CD4-positive, alpha-beta memory T cell (primary cell): ENCODE data around the gene ADGRD1. TPM values are rescaled to one million over a fixed set of nuclear protein-coding genes. Genes with fewer than 3 reads are reported as not detected.

Source experiments
- CTCF ChIA-PET: fragments of 350-600 bp; sonication (Branson Sonifier 250); formaldehyde crosslinking; loops from one replicate; lab custom pipeline; 2021; ENCODE audit warnings: inconsistent platforms; ENCODE audit not compliant: partially characterized antibody; lab: Charles Lee
- POLR2A ChIA-PET: fragments of 350-600 bp; sonication (Branson Sonifier 250); formaldehyde crosslinking; loops from one replicate; lab custom pipeline; 2021; ENCODE audit not compliant: partially characterized antibody; lab: Charles Lee
- DNase-seq, 5 donors: peaks; one replicate each; pipeline versions ENCODE4 v3.0.0 to v3.0.0-alpha.2; 2020 to 2022; ENCODE audit warnings: mixed read lengths in 1 of 5
- H3K27ac ChIP-seq: one replicate; pipeline ENCODE4 v1.7.0; 2013; ENCODE audit warnings: low read depth, low read length
- H3K27me3 ChIP-seq: 2 replicates; pipeline ENCODE4 v1.7.0; 2013; ENCODE audit warnings: mild to moderate bottlenecking, low read length, moderate library complexity; ENCODE audit not compliant: insufficient read depth
- H3K36me3 ChIP-seq: 2 replicates; pipeline ENCODE4 v1.7.0; 2013; ENCODE audit warnings: mild to moderate bottlenecking, low read length, moderate library complexity; ENCODE audit not compliant: insufficient read depth
- H3K4me1 ChIP-seq: 2 replicates; pipeline ENCODE4 v1.7.0; 2013; ENCODE audit warnings: mild to moderate bottlenecking, low read length, moderate library complexity; ENCODE audit not compliant: insufficient read depth
- H3K4me3 ChIP-seq, 2 donors: one replicate each; pipeline ENCODE4 v1.7.0; 2013; ENCODE audit warnings: low read length in 2 of 2, mild to moderate bottlenecking in 1 of 2
- H3K9me3 ChIP-seq, 2 donors: one replicate each; pipeline ENCODE4 v1.7.0; 2013; ENCODE audit warnings: low read length in 2 of 2, control low read depth in 1 of 2; ENCODE audit not compliant: control insufficient read depth in 1 of 2
- H3K27ac Mint-ChIP-seq, 7 donors: one replicate each; pipeline ENCODE4 v1.8.0; 2020 to 2021; ENCODE audit warnings: mixed read lengths in 7 of 7, mild to moderate bottlenecking in 6 of 7, inconsistent platforms in 3 of 7, moderate library complexity in 3 of 7
- H3K27me3 Mint-ChIP-seq, 2 donors: one replicate each; pipeline ENCODE4 v1.8.0; 2020 to 2021; ENCODE audit warnings: mixed read lengths in 2 of 2
- H3K36me3 Mint-ChIP-seq, 2 donors: one replicate each; pipeline ENCODE4 v1.8.0; 2020 to 2021; ENCODE audit warnings: mixed read lengths in 2 of 2, inconsistent platforms in 1 of 2, mild to moderate bottlenecking in 1 of 2
- H3K4me1 Mint-ChIP-seq, 4 donors: one replicate each; pipeline ENCODE4 v1.8.0; 2020 to 2021; ENCODE audit warnings: mixed read lengths in 4 of 4, mild to moderate bottlenecking in 1 of 4
- H3K4me3 Mint-ChIP-seq, 8 donors: one replicate each; pipeline ENCODE4 v1.8.0; 2020 to 2021; ENCODE audit warnings: mixed read lengths in 8 of 8, mild to moderate bottlenecking in 7 of 8, moderate library complexity in 6 of 8, inconsistent platforms in 3 of 8
- H3K9me3 Mint-ChIP-seq, 8 donors: one replicate each; pipeline ENCODE4 v1.8.0; 2020 to 2021; ENCODE audit warnings: mixed read lengths in 8 of 8, mild to moderate bottlenecking in 5 of 8, inconsistent platforms in 3 of 8, moderate library complexity in 1 of 8
- intact Hi-C: fragments of 100-400 bp; cut with micrococcal nuclease; formaldehyde crosslinking; loops from one replicate; pipeline ENCODE4 v1.15.1; 2023
- polyA plus RNA-seq, 2 donors: library from polyadenylated mRNA; unstranded; fragments of 300-500 nt; fragmentation: Illumina TruSeq; gene quantifications; one replicate each; pipeline ENCODE4 v1.2.3, GENCODE V29; 2021
- total RNA-seq, 2 experiments: library from RNA; stranded (reverse); gene quantifications; one replicate each; pipeline ENCODE4 v1.2.3, GENCODE V29; 2021

Gene ADGRD1
- total and polyA plus RNA-seq, 4 experiments from 2014 or later, result not detected

GRCh38 chr12:130987151-130987931 is 33.6 kb downstream of the ADGRD1 start:
- POLR2A ChIA-PET, result no interaction called here
- CTCF ChIA-PET, result no interaction called here
- Mint-ChIP-seq H3K36me3 (no peaks in the 10 kb centered on the region), H3K4me1 (no peaks in the 10 kb centered on the region), H3K27ac (no peak overlapping the region), H3K4me3 (no peak overlapping the region), H3K9me3 (peaks cover 0 to 2% (median 0%) of the 10 kb centered on the region in 8 donors), H3K27me3 (peaks cover 18 to 21% of the 10 kb centered on the region in 2 donors)
- no peak for DNase-seq
- no peak overlapping the region for H3K27ac ChIP-seq
- no peaks in the 10 kb centered on the region for H3K36me3 ChIP-seq
- intact Hi-C loops, result no loop called here
- H3K4me1 ChIP-seq, result no peaks in the 10 kb centered on the region
- no peak overlapping the region for H3K4me3 ChIP-seq
- no peaks in the 10 kb centered on the region for H3K27me3 ChIP-seq
- no peaks in the 10 kb centered on the region for H3K9me3 ChIP-seq

GRCh38 chr12:130988261-130988660 is 34.6 kb downstream of the ADGRD1 start:
- H3K4me3 Mint-ChIP-seq, result no peak overlapping the region
- Histone ChIP-seq H3K36me3 (no peaks in the 10 kb centered on the region), H3K27ac (no peak overlapping the region), H3K27me3 (no peaks in the 10 kb centered on the region), H3K9me3 (no peaks in the 10 kb centered on the region), H3K4me3 (no peak overlapping the region), H3K4me1 (no peaks in the 10 kb centered on the region)
- peaks cover 0 to 2% (median 0%) of the 10 kb centered on the region in 8 donors for H3K9me3 Mint-ChIP-seq
- peaks cover 0 to 1% (median 0%) of the 10 kb centered on the region in 4 donors for H3K4me1 Mint-ChIP-seq
- intact Hi-C loops, result no loop called here
- POLR2A ChIA-PET, result no interaction called here
- peaks cover 14 to 24% of the 10 kb centered on the region in 2 donors for H3K27me3 Mint-ChIP-seq
- no peak overlapping the region for H3K27ac Mint-ChIP-seq
- no peaks in the 10 kb centered on the region for H3K36me3 Mint-ChIP-seq
- no peak for DNase-seq
- CTCF ChIA-PET, result no interaction called here

- Histone ChIP-seq H3K27me3 (no peaks in the 10 kb centered on the region), H3K9me3 (no peaks in the 10 kb centered on the region), H3K4me1 (no peaks in the 10 kb centered on the region), H3K36me3 (no peaks in the 10 kb centered on the region), H3K27ac (no peak overlapping the region), H3K4me3 (no peak overlapping the region)
- no peak overlapping the region for H3K27ac Mint-ChIP-seq
- ChIA-PET CTCF (no interaction called here), POLR2A (no interaction called here)
- peaks cover 0 to 2% (median 0%) of the 10 kb centered on the region in 8 donors for H3K9me3 Mint-ChIP-seq
- H3K4me1 Mint-ChIP-seq, result peaks cover 0 to 1% (median 0%) of the 10 kb centered on the region in 4 donors
- DNase-seq, result no peak
- intact Hi-C loops, result no loop called here
- H3K4me3 Mint-ChIP-seq, result no peak overlapping the region
- H3K27me3 Mint-ChIP-seq, result peaks cover 15 to 26% of the 10 kb centered on the region in 2 donors
- H3K36me3 Mint-ChIP-seq, result no peaks in the 10 kb centered on the region
These were observed 35.0 kb downstream of the ADGRD1 start for GRCh38 chr12:130988751-130989150.

- Mint-ChIP-seq H3K4me3 (no peak overlapping the region), H3K36me3 (no peaks in the 10 kb centered on the region), H3K27me3 (peaks cover 16 to 25% of the 10 kb centered on the region in 2 donors), H3K9me3 (peaks cover 0 to 2% (median 0%) of the 10 kb centered on the region in 8 donors), H3K27ac (no peak overlapping the region), H3K4me1 (peaks cover 0 to 1% (median 0%) of the 10 kb centered on the region in 4 donors)
- no peak overlapping the region for H3K27ac ChIP-seq
- no peak for DNase-seq
- H3K4me1 ChIP-seq, result no peaks in the 10 kb centered on the region
- H3K27me3 ChIP-seq, result no peaks in the 10 kb centered on the region
- no peaks in the 10 kb centered on the region for H3K36me3 ChIP-seq
- ChIA-PET CTCF (no interaction called here), POLR2A (no interaction called here)
- no peaks in the 10 kb centered on the region for H3K9me3 ChIP-seq
- no peak overlapping the region for H3K4me3 ChIP-seq
- intact Hi-C loops, result no loop called here
These were observed 35.7 kb downstream of the ADGRD1 start for GRCh38 chr12:130989391-130989790.

GRCh38 chr12:130990034-130990433 is 36.3 kb downstream of the ADGRD1 start:
- H3K36me3 Mint-ChIP-seq, result no peaks in the 10 kb centered on the region
- H3K27me3 Mint-ChIP-seq, result peaks cover 13 to 25% of the 10 kb centered on the region in 2 donors
- H3K4me3 Mint-ChIP-seq, result no peak overlapping the region
- DNase-seq, result no peak
- intact Hi-C loops, result no loop called here
- H3K27ac Mint-ChIP-seq, result no peak overlapping the region
- Histone ChIP-seq H3K4me1 (no peaks in the 10 kb centered on the region), H3K27ac (no peak overlapping the region), H3K27me3 (no peaks in the 10 kb centered on the region), H3K36me3 (no peaks in the 10 kb centered on the region), H3K4me3 (no peak overlapping the region), H3K9me3 (no peaks in the 10 kb centered on the region)
- peaks cover 0 to 1% (median 0%) of the 10 kb centered on the region in 4 donors for H3K4me1 Mint-ChIP-seq
- POLR2A ChIA-PET, result no interaction called here
- H3K9me3 Mint-ChIP-seq, result peaks cover 0 to 2% (median 0%) of the 10 kb centered on the region in 8 donors
- CTCF ChIA-PET, result no interaction called here

- no peak for DNase-seq
- H3K4me1 ChIP-seq, result no peaks in the 10 kb centered on the region
- H3K9me3 ChIP-seq, result no peaks in the 10 kb centered on the region
- H3K36me3 ChIP-seq, result no peaks in the 10 kb centered on the region
- H3K4me3 ChIP-seq, result no peak overlapping the region
- Mint-ChIP-seq H3K27ac (no peak overlapping the region), H3K27me3 (peaks cover 12 to 21% of the 10 kb centered on the region in 2 donors), H3K36me3 (no peaks in the 10 kb centered on the region), H3K4me1 (peaks cover 0 to 1% (median 0%) of the 10 kb centered on the region in 4 donors), H3K9me3 (no peaks in the 10 kb centered on the region), H3K4me3 (no peak overlapping the region)
- no peak overlapping the region for H3K27ac ChIP-seq
- no peaks in the 10 kb centered on the region for H3K27me3 ChIP-seq
- ChIA-PET POLR2A (no interaction called here), CTCF (no interaction called here)
- intact Hi-C loops, result no loop called here
These were observed 38.7 kb downstream of the ADGRD1 start for GRCh38 chr12:130992448-130992847.

- Histone ChIP-seq H3K9me3 (no peaks in the 10 kb centered on the region), H3K4me3 (no peak overlapping the region), H3K27ac (no peak overlapping the region), H3K27me3 (no peaks in the 10 kb centered on the region), H3K4me1 (no peaks in the 10 kb centered on the region), H3K36me3 (no peaks in the 10 kb centered on the region)
- intact Hi-C loops, result no loop called here
- peaks cover 0 to 3% (median 0%) of the 10 kb centered on the region in 8 donors for H3K9me3 Mint-ChIP-seq
- DNase-seq, result no peak
- no peaks in the 10 kb centered on the region for H3K36me3 Mint-ChIP-seq
- H3K27ac Mint-ChIP-seq, result no peak overlapping the region
- CTCF ChIA-PET, result no interaction called here
- no peak overlapping the region for H3K4me3 Mint-ChIP-seq
- peaks cover 0 to 1% (median 0%) of the 10 kb centered on the region in 4 donors for H3K4me1 Mint-ChIP-seq
- POLR2A ChIA-PET, result no interaction called here
- H3K27me3 Mint-ChIP-seq, result peaks cover 12 to 17% of the 10 kb centered on the region in 2 donors
These were observed 39.4 kb downstream of the ADGRD1 start for GRCh38 chr12:130992979-130993538.
